ENCODE results near the gene POP4.

Gene POP4

DNA sequence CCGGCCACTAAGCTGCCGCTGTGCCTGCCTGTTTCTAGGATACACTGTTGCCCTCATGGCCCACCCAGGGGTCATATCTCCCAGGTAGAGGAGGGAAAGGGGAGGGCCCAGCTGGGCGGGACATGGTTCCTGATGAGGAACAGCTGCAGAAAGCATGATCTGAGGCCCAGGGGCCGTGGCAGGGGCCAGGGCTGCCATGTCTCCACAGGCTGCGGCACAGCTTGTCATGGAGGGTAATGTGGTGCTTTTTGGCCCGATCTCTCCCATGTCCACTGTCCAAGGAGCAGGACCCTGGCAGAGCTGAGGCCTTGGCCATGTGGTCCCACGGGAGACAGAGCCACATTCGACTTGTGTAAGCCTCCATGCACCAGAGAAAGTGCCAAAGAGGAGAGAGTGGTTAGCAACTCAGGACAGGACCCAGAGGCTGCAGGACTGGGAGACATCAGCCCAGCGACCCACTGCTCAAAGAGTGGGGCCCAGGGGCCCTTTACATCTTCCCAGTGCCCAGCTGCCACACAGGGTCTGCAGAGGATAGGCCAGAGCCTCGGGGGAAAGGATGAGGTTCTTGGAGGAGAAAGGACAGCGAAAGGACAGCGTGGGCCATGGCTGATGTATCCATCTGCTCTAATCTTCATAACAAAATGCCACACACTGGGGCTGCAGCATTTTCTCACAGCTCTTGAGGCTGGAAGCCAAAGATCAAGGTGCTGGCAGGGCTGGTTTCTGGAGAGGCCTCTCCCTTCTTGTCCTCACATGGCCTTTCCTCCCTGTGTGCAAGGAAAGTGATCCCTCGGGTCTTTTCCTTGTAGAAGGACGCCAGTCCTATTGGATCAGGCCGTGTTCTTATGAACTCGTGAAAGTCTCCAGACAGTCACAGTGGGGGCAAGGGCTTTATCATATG, 11.5 kb downstream of the POP4 start:
- DNase-seq (ENCODE audit: low read depth) = no peak
- H3K4me3 ChIP-seq (ENCODE audit: low read depth, low read length) = no peak overlapping the region
- TF ChIP-seq, protein P1, sequence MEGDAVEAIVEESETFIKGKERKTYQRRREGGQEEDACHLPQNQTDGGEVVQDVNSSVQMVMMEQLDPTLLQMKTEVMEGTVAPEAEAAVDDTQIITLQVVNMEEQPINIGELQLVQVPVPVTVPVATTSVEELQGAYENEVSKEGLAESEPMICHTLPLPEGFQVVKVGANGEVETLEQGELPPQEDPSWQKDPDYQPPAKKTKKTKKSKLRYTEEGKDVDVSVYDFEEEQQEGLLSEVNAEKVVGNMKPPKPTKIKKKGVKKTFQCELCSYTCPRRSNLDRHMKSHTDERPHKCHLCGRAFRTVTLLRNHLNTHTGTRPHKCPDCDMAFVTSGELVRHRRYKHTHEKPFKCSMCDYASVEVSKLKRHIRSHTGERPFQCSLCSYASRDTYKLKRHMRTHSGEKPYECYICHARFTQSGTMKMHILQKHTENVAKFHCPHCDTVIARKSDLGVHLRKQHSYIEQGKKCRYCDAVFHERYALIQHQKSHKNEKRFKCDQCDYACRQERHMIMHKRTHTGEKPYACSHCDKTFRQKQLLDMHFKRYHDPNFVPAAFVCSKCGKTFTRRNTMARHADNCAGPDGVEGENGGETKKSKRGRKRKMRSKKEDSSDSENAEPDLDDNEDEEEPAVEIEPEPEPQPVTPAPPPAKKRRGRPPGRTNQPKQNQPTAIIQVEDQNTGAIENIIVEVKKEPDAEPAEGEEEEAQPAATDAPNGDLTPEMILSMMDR (IDR thresholded peaks at IDR 0.05; ENCODE audit: low read depth, low read length, missing control alignments) = no peak

DNA sequence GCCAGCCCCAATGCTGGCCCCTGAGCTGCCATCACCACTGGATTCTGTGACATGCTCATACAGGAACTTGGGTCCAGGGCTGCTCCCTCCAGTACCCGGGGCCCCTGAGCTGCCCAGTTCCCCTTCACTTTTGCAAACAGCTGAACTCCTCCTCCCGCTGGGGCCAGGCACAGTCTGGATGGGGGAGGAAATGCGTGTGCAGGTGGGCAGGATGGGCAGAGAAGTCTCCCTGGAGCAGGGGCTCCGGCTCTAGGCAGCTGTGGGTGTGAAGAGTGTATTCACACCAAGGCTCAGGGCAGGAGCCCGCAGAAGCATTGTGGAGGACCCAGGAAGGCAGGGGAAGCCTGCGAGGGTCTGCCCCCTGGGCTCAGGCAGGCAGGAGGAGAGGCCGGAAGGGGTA, 12.4 kb downstream of the POP4 start:
- TF ChIP-seq, protein P1 (IDR thresholded peaks at IDR 0.05; ENCODE audit: low read depth, low read length, missing control alignments) = no peak
- DNase-seq (ENCODE audit: low read depth) = no peak
- H3K4me3 ChIP-seq (ENCODE audit: low read depth, low read length) = no peak overlapping the region

DNA sequence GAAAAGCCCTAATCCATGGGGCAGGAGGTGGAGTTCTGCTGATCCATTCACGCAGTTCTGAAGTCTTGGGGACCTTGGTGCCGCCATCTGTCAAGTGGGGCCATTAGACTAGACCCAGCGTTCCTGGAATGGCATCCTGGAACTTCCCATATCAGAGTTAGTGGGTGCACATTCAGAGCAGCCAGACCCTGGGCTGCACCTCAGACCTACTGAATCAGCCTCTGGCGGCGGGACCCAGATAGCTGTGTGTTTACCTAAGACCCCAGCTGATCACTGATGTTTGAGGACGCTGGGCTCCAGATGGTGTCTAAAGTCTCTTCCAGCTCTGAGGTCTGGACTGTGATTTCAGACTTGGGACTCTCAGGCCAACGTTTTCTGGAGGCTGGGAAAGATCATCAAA, 12.8 kb downstream of the POP4 start:
- TF ChIP-seq, protein P1 (IDR thresholded peaks at IDR 0.05; ENCODE audit: low read depth, low read length, missing control alignments) = no peak

DNA sequence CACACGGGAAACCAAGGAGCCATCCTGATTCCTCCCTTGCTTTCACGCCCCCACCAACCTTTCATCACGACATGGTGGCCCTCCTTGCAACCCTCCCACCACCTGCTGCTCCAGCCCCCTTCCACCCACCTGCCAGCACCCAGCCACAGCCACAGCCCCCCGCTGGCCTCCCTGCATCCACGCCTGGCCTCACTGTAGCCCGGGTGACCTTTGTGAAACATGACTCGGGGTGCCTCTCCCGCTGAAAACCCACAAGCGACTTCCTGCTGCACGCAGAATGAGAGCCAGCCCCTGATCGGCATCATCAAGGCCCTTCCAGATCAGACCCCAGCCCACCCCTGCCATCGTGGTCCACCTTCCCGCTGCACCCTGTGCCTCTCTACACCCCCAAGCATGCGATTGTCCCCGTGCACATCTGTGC, 14.9 kb downstream of the POP4 start:
- DNase-seq (ENCODE audit: low read depth) = no peak
- no peak overlapping the region for H3K4me3 ChIP-seq (ENCODE audit: low read depth, low read length)
- TF ChIP-seq, protein P1 (IDR thresholded peaks at IDR 0.05; ENCODE audit: low read depth, low read length, missing control alignments) = no peak

More for the DNA sequence above, 12.8 kb downstream of the POP4 start:
- no peak for DNase-seq (ENCODE audit: low read depth)
- H3K4me3 ChIP-seq (ENCODE audit: low read depth, low read length) = no peak overlapping the region

DNA sequence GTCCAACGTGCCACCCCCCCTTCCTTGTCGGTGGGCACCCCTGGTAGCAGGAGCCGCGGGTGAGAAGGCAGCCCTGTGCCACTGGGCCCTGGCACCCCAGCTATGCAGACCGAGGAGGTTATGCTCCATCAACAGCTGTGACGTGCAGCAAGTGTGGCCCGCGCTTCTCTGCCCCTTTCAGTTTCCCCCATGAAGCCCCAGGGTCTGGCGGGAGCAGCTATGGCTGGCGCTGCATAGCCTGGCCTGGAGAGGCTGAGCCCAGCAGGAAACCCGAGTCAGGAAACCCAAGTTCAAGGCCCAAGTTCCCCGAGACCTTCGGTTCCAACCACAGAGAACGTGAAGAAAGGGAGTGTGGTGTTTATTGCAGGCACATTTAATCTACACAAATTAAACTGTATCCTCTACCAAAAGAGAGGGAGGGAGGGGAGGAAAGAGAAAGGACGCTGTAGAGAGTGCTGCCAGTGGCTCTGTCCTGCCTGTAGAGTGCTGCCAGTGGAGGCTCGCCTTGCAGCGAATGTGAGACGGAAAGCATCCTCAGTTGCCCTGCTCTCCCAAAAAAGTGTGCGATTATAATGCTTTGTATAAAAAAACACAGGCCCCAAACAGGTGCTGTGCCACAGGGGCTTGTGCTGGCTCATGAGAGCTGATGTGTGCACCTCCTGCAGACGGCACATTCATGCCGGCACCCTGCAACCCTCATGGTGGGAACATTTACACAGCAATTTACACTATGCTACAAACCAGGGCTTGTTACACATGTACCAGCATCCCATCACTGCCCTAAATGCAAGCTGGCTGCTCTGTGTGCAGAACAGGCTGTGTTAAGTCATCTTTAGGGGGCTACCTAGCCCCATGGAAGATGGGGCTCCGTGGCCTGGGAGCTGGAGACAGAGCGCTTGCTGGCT, 16.3 kb downstream of the POP4 start:
- H3K4me3 ChIP-seq (ENCODE audit: low read depth, low read length) = no peak overlapping the region
- TF ChIP-seq, protein P1 (IDR thresholded peaks at IDR 0.05; ENCODE audit: low read depth, low read length, missing control alignments) = no peak
- DNase-seq (ENCODE audit: low read depth) = no peak

DNA sequence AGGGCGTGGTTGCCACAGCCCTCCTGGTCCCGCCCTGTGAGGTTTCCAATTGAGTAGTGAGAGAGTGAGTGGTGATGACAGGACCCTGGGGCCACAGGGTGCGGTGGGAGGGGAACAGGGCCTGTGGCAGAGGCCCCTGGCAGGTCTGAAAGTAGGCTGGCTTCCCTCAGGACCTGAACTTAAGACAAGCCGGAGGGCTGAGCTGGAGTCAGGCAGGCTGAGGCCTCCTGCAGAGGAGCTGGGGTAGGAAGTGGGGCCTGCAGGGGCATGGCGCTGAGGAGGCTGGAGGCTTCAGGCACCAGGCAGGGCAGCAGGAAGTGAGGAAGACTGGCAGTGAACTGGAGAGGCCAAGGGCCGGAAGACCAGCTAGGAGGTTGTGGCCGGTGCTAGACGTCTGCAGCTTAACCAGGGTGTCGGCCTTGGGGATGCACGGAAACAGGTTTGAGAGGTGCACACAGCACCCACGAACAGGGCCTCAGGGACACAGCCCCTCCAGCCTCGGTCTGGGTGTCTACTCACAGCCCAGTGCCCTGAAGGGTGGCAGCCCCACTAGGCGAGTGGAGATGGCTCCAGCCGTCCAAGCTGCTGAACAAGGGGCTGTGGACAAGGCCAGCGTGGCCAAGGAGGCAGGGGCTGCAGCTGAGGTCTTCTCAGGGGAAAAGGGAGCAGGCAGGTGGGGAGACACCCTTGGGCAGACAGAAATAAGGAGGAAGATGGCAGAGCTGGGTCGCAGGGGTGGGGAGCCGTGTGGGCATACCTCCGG, 17.8 kb downstream of the POP4 start:
- TF ChIP-seq, protein P1 (IDR thresholded peaks at IDR 0.05; ENCODE audit: low read depth, low read length, missing control alignments) = no peak
- no peak for DNase-seq (ENCODE audit: low read depth)
- no peak overlapping the region for H3K4me3 ChIP-seq (ENCODE audit: low read depth, low read length)
